ENCODE results near the gene CAPZB.

Gene CAPZB

GRCh38 chr1:19423130-19423529 lies 62.2 kb downstream of the CAPZB start:
- peaks cover 89% of the 10 kb centered on the region for H3K79me2 ChIP-seq (ENCODE audit: insufficient read depth, low read length)
- H3K9me3 ChIP-seq (ENCODE audit: insufficient read depth, low read length, severe bottlenecking): no peaks in the 10 kb centered on the region
- H3K27me3 ChIP-seq (ENCODE audit: insufficient read depth, low read length, poor library complexity): no peaks in the 10 kb centered on the region
- H3K27ac ChIP-seq (ENCODE audit: low read length): no peak overlapping the region
- H3K4me1 ChIP-seq (ENCODE audit: insufficient read depth, low read length): no peaks in the 10 kb centered on the region
- H3K4me2 ChIP-seq (ENCODE audit: insufficient read depth, low read length): no peak overlapping the region
- H3K4me3 ChIP-seq (ENCODE audit: low read depth in 1 of 2, low read length in 2 of 2): no peak overlapping the region
- no peak overlapping the region for H2AFZ ChIP-seq (ENCODE audit: low read depth, low read length)
- peaks cover 21% of the 10 kb centered on the region for H3K36me3 ChIP-seq (ENCODE audit: insufficient read depth, low read length)
- peaks cover 79% of the 10 kb centered on the region for H4K20me1 ChIP-seq (ENCODE audit: insufficient read depth, low read length)
- DNase-seq: no peak
- no peak for TF ChIP-seq CTCF (IDR thresholded peaks at IDR 0.05; ENCODE audit: borderline replicate concordance, extremely low read depth, low read length, poor library complexity, severe bottlenecking)
- no peak for TF ChIP-seq EZH2 (IDR thresholded peaks at IDR 0.05; ENCODE audit: borderline replicate concordance, low read depth, low read length, severe bottlenecking)
- no peak overlapping the region for H3K9ac ChIP-seq (ENCODE audit: low read depth, low read length)
- no peak for ATAC-seq (ENCODE audit: insufficient read depth, low read depth)

GRCh38 chr1:19421365-19421764 lies 64.0 kb downstream of the CAPZB start:
- H3K4me2 ChIP-seq (ENCODE audit: insufficient read depth, low read length): no peak overlapping the region
- peaks cover 73% of the 10 kb centered on the region for H4K20me1 ChIP-seq (ENCODE audit: insufficient read depth, low read length)
- peaks cover 86% of the 10 kb centered on the region for H3K79me2 ChIP-seq (ENCODE audit: insufficient read depth, low read length)
- no peaks in the 10 kb centered on the region for H3K9me3 ChIP-seq (ENCODE audit: insufficient read depth, low read length, severe bottlenecking)
- peaks cover 38% of the 10 kb centered on the region for H3K36me3 ChIP-seq (ENCODE audit: insufficient read depth, low read length)
- no peak overlapping the region for H2AFZ ChIP-seq (ENCODE audit: low read depth, low read length)
- ATAC-seq (ENCODE audit: insufficient read depth, low read depth) (no peak), DNase-seq (no peak)
- no peak overlapping the region for H3K27ac ChIP-seq (ENCODE audit: low read length)
- H3K4me3 ChIP-seq (ENCODE audit: low read depth in 1 of 2, low read length in 2 of 2): no peak overlapping the region
- no peaks in the 10 kb centered on the region for H3K4me1 ChIP-seq (ENCODE audit: insufficient read depth, low read length)
- TF ChIP-seq EZH2 (IDR thresholded peaks at IDR 0.05; ENCODE audit: borderline replicate concordance, low read depth, low read length, severe bottlenecking): no peak
- no peak for TF ChIP-seq CTCF (IDR thresholded peaks at IDR 0.05; ENCODE audit: borderline replicate concordance, extremely low read depth, low read length, poor library complexity, severe bottlenecking)
- no peaks in the 10 kb centered on the region for H3K27me3 ChIP-seq (ENCODE audit: insufficient read depth, low read length, poor library complexity)
- H3K9ac ChIP-seq (ENCODE audit: low read depth, low read length): no peak overlapping the region

GRCh38 chr1:19420606-19421005 lies 64.7 kb downstream of the CAPZB start:
- no peak for ATAC-seq (ENCODE audit: insufficient read depth, low read depth)
- peaks cover 86% of the 10 kb centered on the region for H3K79me2 ChIP-seq (ENCODE audit: insufficient read depth, low read length)
- H3K4me1 ChIP-seq (ENCODE audit: insufficient read depth, low read length): no peaks in the 10 kb centered on the region
- DNase-seq: no peak
- H3K36me3 ChIP-seq (ENCODE audit: insufficient read depth, low read length): peaks cover 46% of the 10 kb centered on the region
- H3K4me3 ChIP-seq (ENCODE audit: low read depth in 1 of 2, low read length in 2 of 2): no peak overlapping the region
- H2AFZ ChIP-seq (ENCODE audit: low read depth, low read length): no peak overlapping the region
- H4K20me1 ChIP-seq (ENCODE audit: insufficient read depth, low read length): peaks cover 72% of the 10 kb centered on the region
- no peak overlapping the region for H3K9ac ChIP-seq (ENCODE audit: low read depth, low read length)
- no peak overlapping the region for H3K4me2 ChIP-seq (ENCODE audit: insufficient read depth, low read length)
- TF ChIP-seq EZH2 (IDR thresholded peaks at IDR 0.05; ENCODE audit: borderline replicate concordance, low read depth, low read length, severe bottlenecking): no peak
- TF ChIP-seq CTCF (IDR thresholded peaks at IDR 0.05; ENCODE audit: borderline replicate concordance, extremely low read depth, low read length, poor library complexity, severe bottlenecking): no peak
- H3K9me3 ChIP-seq (ENCODE audit: insufficient read depth, low read length, severe bottlenecking): no peaks in the 10 kb centered on the region
- H3K27me3 ChIP-seq (ENCODE audit: insufficient read depth, low read length, poor library complexity): no peaks in the 10 kb centered on the region
- no peak overlapping the region for H3K27ac ChIP-seq (ENCODE audit: low read length)

DNA sequence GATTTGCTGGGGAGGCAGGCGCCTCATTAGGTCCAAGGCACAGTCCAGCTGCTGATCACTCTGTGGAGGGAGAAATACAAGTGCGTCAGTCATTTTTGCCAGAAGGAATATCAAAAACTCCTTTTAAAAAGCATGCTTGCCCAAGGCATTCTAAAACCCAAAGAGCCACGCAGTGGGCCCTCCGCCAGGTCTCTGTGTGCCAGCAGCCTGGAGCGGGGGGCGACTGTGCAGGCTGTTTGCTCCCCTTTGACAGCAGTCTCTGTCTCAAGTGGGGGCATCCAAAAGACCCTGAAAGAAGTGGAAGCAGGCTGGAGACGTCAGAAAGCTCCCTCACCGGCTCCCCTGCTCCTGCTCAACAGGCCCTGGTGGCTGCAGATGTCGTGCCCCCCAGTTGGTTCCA lies 65.6 kb downstream of the CAPZB start:
- no peak overlapping the region for H3K27ac ChIP-seq (ENCODE audit: low read length)
- no peak overlapping the region for H3K4me2 ChIP-seq (ENCODE audit: insufficient read depth, low read length)
- TF ChIP-seq EZH2 (IDR thresholded peaks at IDR 0.05; ENCODE audit: borderline replicate concordance, low read depth, low read length, severe bottlenecking) (no peak), CTCF (IDR thresholded peaks at IDR 0.05; ENCODE audit: borderline replicate concordance, extremely low read depth, low read length, poor library complexity, severe bottlenecking) (no peak)
- peaks cover 75% of the 10 kb centered on the region for H4K20me1 ChIP-seq (ENCODE audit: insufficient read depth, low read length)
- H3K4me1 ChIP-seq (ENCODE audit: insufficient read depth, low read length): no peaks in the 10 kb centered on the region
- peaks cover 86% of the 10 kb centered on the region for H3K79me2 ChIP-seq (ENCODE audit: insufficient read depth, low read length)
- no peak overlapping the region for H3K4me3 ChIP-seq (ENCODE audit: low read depth in 1 of 2, low read length in 2 of 2)
- DNase-seq: no peak
- H3K9me3 ChIP-seq (ENCODE audit: insufficient read depth, low read length, severe bottlenecking): no peaks in the 10 kb centered on the region
- ATAC-seq (ENCODE audit: insufficient read depth, low read depth): no peak
- no peaks in the 10 kb centered on the region for H3K27me3 ChIP-seq (ENCODE audit: insufficient read depth, low read length, poor library complexity)
- peaks cover 47% of the 10 kb centered on the region for H3K36me3 ChIP-seq (ENCODE audit: insufficient read depth, low read length)
- H2AFZ ChIP-seq (ENCODE audit: low read depth, low read length): no peak overlapping the region
- no peak overlapping the region for H3K9ac ChIP-seq (ENCODE audit: low read depth, low read length)

Measured in DND-41 (cell line).